Measurements from ENCODE around the gene OR2K2. TPM values are rescaled to one million over a fixed set of nuclear protein-coding genes. Genes with fewer than 3 reads are reported as not detected.
"Not testable (repeated sequence)": the region's sequence is repeated elsewhere in the genome, so short reads cannot be mapped to it uniquely, and the experiment has no call there.

OR2K2 gene
- total and polyA plus RNA-seq, 2 donors (not counting 1 experiment from before 2014, with no cell fraction given) = not detected

- CTCF ChIA-PET = no interaction called here
- Histone ChIP-seq H3K79me2 (ENCODE audit: control insufficient read depth, insufficient read depth, low read length) (no peaks in the 10 kb centered on the region), H3K4me3 (ENCODE audit: control extremely low read depth in 1 of 5, extremely low read depth in 1 of 5, insufficient read depth in 1 of 5, low read depth in 2 of 5, low read length in 4 of 5) (no peak overlapping the region), H3K9ac (ENCODE audit: low read length) (no peak overlapping the region), H3K9me3 (ENCODE audit: control extremely low read depth in 1 of 3, control insufficient read depth in 2 of 3, insufficient read depth in 1 of 3, low read length in 2 of 3) (no peaks in the 10 kb centered on the region), H3K4me1 (ENCODE audit: control insufficient read depth in 2 of 2, insufficient read depth in 2 of 2, low read length in 2 of 2) (no peaks in the 10 kb centered on the region), H4K20me1 (ENCODE audit: control insufficient read depth, insufficient read depth, low read length, poor library complexity, severe bottlenecking) (no peaks in the 10 kb centered on the region), H3K27ac (ENCODE audit: low read length in 2 of 2) (no peak overlapping the region), H3K27me3 (replicated peaks in 1 of 4; ENCODE audit: control extremely low read depth in 1 of 4, control insufficient read depth in 3 of 4, insufficient read depth in 4 of 4, low read length in 3 of 4) (no peaks in the 10 kb centered on the region), H3K4me2 (replicated peaks; ENCODE audit: low read depth, low read length, poor library complexity, severe bottlenecking) (no peak overlapping the region), H2AFZ (ENCODE audit: insufficient read depth, low read depth, low read length, poor library complexity, severe bottlenecking) (no peak overlapping the region), H3K36me3 (replicated peaks in 1 of 2; ENCODE audit: control extremely low read depth in 1 of 2, control insufficient read depth in 1 of 2, extremely low read depth in 1 of 2, insufficient read depth in 2 of 2, low read length in 1 of 2) (no peaks in the 10 kb centered on the region)
- no peaks in the 10 kb centered on the region for H3K4me1 Mint-ChIP-seq
- no peak overlapping the region for H3K4me3 Mint-ChIP-seq
- intact Hi-C loops (cut with micrococcal nuclease) = no loop called here
- H3K27me3 Mint-ChIP-seq = peaks cover 10% of the 10 kb centered on the region
- no peak for TF ChIP-seq CTCF (IDR thresholded peaks at IDR 0.05)
- no peak for TF ChIP-seq EZH2 (IDR thresholded peaks at IDR 0.05; ENCODE audit: borderline replicate concordance, insufficient read depth, low read depth, low read length, poor library complexity, severe bottlenecking)
- 79% methylated on average over 4 of the region's 4 CpGs for WGBS (ENCODE audit: insufficient coverage)
- POLR2A ChIA-PET = no interaction called here
- no peaks in the 10 kb centered on the region for H3K9me3 Mint-ChIP-seq (ENCODE audit: insufficient read depth)
- H3K27ac Mint-ChIP-seq = no peak overlapping the region
- ATAC-seq (ENCODE audit: low read depth) = no peak
- DNase-seq = no peak
Measured at GRCh38 chr9:111348821-111349271, 18.8 kb upstream of the OR2K2 start.

- H3K9ac ChIP-seq (ENCODE audit: low read length); H2AFZ ChIP-seq (ENCODE audit: insufficient read depth, low read depth, low read length, poor library complexity, severe bottlenecking); H3K4me3 ChIP-seq (ENCODE audit: control extremely low read depth in 1 of 5, extremely low read depth in 1 of 5, insufficient read depth in 1 of 5, low read depth in 2 of 5, low read length in 4 of 5); intact Hi-C loops (cut with micrococcal nuclease); H3K27me3 ChIP-seq (replicated peaks in 1 of 4; ENCODE audit: control extremely low read depth in 1 of 4, control insufficient read depth in 3 of 4, insufficient read depth in 4 of 4, low read length in 3 of 4); H3K4me2 ChIP-seq (replicated peaks; ENCODE audit: low read depth, low read length, poor library complexity, severe bottlenecking); POLR2A ChIA-PET; DNase-seq; H4K20me1 ChIP-seq (ENCODE audit: control insufficient read depth, insufficient read depth, low read length, poor library complexity, severe bottlenecking); H3K9me3 Mint-ChIP-seq (ENCODE audit: insufficient read depth); H3K79me2 ChIP-seq (ENCODE audit: control insufficient read depth, insufficient read depth, low read length); CTCF ChIA-PET; ATAC-seq (ENCODE audit: low read depth); H3K4me3 Mint-ChIP-seq; H3K9me3 ChIP-seq (ENCODE audit: control extremely low read depth in 1 of 3, control insufficient read depth in 2 of 3, insufficient read depth in 1 of 3, low read length in 2 of 3); H3K4me1 ChIP-seq (ENCODE audit: control insufficient read depth in 2 of 2, insufficient read depth in 2 of 2, low read length in 2 of 2); H3K36me3 ChIP-seq (replicated peaks in 1 of 2; ENCODE audit: control extremely low read depth in 1 of 2, control insufficient read depth in 1 of 2, extremely low read depth in 1 of 2, insufficient read depth in 2 of 2, low read length in 1 of 2); H3K27ac Mint-ChIP-seq; H3K27ac ChIP-seq (ENCODE audit: low read length in 2 of 2): not testable (repeated sequence)
- H3K27me3 Mint-ChIP-seq = peaks cover 31% of the 10 kb centered on the region
- peaks cover 11% of the 10 kb centered on the region for H3K4me1 Mint-ChIP-seq
- 92% methylated on average over 2 of the region's 5 CpGs for WGBS (ENCODE audit: insufficient coverage)
Measured at GRCh38 chr9:111334318-111334863, 4.4 kb upstream of the OR2K2 start.
